H1 (cell line): ENCODE results near the gene PITPNB. TPM values are rescaled to one million over a fixed set of nuclear protein-coding genes. Genes with fewer than 3 reads are reported as not detected.

Experiments used
- microRNA-seq, 2 experiments: library from miRNA; unstranded; fragments of <30 nt; microRNA quantifications; one replicate each; pipeline versions ENCODE4 to v1.2.0, GENCODE V29; 2016 to 2020; ENCODE audit warnings: borderline microRNAs expressed in 2 of 2, borderline number of aligned reads in 2 of 2, borderline replicate concordance in 1 of 2
- polyA plus RNA-seq, 7 experiments: library from polyadenylated mRNA; depleted of rRNA in 3 of 7; stranded (reverse) in 5 of 7; unstranded in 2 of 7; fragments of >200 nt in 5 of 7; fragments of 200-250 nt in 2 of 7; gene quantifications; 1 replicate in 5 of 7; 2 replicates in 1 of 7; 4 replicates in 1 of 7; pipeline versions ENCODE4 v1.2.1 to v1.2.3, GENCODE V29; 2011 to 2013; ENCODE audit warnings: missing spikeins in 2 of 7, mixed read lengths in 2 of 7
- small RNA-seq: library from polyadenylated mRNA; stranded (forward); fragments of <200 nt; extraction: miRNeasy Mini kit (QIAGEN cat#:217004); gene quantifications from one replicate; pipeline ENCODE3, GENCODE V24; 2013; ENCODE audit not compliant: insufficient read depth
- total RNA-seq: library from RNA; stranded (reverse); fragmentation: NEBNext Ultra II Directional; extraction: Animal tissue kit (Norgen Biotek cat#: 25700); gene quantifications from 2 replicates; pipeline ENCODE4 v1.2.1, GENCODE V29; 2021

The PITPNB gene
- total and polyA plus RNA-seq, 2 of the 8 experiments (the other 6 are each of a cell fraction or from before 2014, with no cell fraction given): 24.6 to 89.3 TPM

Small RNAs within 50 kb of the gene (microRNA-seq; reads per million reads assigned to microRNA genes)
- gene MIR3199-1: 0 reads per million in 2 experiments
- 0 reads per million in 2 experiments for gene MIR3199-2

Small RNAs within 50 kb of the gene (small RNA-seq; reads per million reads assigned to genes)
- gene MIR3199-1 (not detected), gene RF02198 (not detected)

Other genes with a start within 250 kb of the PITPNB start
- gene MN1, start 117.5 kb downstream of the PITPNB start, total RNA-seq: 4.9 and 5.2 TPM in 2 replicates
- gene MN1, start 117.5 kb downstream of the PITPNB start, polyA plus RNA-seq (2011; rRNA removed): 3.1 and 5.0 TPM in 2 replicates